NCI-H510A (cell line): ENCODE results near the gene ZFYVE1.
"Not testable (repeated sequence)": the region's sequence is repeated elsewhere in the genome, so short reads cannot be mapped to it uniquely, and the experiment has no call there.

ENCODE experiments used
- DNase-seq: peaks from one replicate; lab custom pipeline; 2025; lab: John Stamatoyannopoulos, UW

ZFYVE1 gene

DNA sequence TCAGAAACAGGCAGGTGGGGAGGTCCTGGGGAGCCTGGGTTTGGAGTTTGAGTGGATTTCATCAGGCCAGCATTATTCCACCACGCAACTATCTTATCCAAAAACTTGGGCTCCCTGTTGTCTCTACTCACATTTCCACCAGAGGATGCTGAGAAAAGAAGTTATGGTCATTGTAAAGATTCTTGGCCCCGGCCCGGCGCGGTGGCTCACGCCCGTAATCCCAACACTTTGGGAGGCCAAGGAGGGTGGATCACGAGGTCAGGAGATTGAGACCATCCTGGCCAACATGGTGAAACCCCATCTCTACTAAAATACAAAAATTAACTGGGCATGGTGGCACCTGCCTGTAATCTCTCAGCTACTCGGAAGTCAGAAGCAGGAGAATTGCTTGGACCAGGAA lies 70.2 kb downstream of the ZFYVE1 start:
- not testable (repeated sequence) for DNase-seq

- no peak for DNase-seq
These were observed 74.7 kb downstream of the ZFYVE1 start for GRCh38 chr14:72952171-72952570.

GRCh38 chr14:72948481-72949138 lies 78.3 kb downstream of the ZFYVE1 start:
- no peak for DNase-seq

DNA sequence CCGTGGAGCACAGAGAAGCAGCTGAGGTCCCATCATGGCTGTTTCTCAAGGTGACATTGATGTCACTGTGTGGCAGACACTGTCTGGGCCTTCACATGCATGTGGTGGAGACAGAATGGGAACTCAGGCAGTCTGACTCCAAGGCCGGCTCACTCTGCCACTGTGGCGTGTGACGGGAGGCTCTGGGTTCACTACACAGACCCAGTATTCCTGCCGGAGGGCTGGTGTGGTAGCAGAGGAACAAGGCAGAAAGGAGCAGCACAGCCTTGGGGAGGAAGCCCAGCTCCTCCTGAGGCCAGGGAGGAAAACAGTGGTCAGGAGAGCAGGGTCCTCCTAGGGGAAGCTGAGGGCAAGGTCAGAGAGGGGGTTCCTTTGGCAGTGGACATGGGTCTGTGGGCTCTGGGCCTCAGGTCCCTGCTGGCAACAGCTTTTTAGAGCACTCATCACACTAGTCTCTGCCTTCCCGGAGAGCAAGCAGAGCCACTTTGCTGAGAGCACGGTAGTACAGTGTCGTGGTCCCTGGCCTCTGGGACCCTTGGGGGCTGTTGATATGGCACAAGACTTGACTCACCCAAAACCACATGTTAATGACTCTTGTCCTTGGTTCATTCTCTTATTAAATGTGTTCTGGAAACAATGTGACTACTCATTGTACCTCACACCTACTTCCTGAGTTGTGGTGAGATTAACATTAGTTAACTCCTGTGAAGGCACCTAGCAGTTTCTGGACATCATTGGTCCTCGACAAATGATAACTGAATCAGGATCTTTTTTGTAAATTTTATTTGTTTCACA lies 79.3 kb downstream of the ZFYVE1 start:
- no peak for DNase-seq

GRCh38 chr14:72946491-72946890 lies 80.4 kb downstream of the ZFYVE1 start:
- DNase-seq = no peak

GRCh38 chr14:72945356-72946027 lies 81.4 kb downstream of the ZFYVE1 start:
- no peak for DNase-seq

- no peak for DNase-seq
These were observed 83.0 kb downstream of the ZFYVE1 start for GRCh38 chr14:72943876-72944430.

DNA sequence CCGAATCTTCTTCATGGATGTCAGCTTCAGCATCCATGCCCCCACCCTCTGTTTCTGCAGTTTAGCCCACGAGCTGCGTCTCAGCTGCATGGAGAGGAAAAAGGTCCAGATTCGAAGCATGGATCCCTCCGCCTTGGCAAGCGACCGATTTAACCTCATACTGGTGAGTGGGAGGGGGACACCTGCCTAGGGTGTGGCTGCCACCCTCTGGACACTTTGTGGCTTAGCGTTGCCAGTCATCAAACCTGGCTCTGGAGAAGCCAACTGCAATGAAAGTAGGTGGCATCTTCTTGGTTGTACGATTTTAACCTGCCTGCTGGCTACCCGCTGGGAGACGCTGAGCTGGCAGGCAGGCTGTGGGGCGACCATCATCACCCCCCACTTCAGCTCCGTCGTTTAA lies 84.0 kb downstream of the ZFYVE1 start:
- no peak for DNase-seq

DNA sequence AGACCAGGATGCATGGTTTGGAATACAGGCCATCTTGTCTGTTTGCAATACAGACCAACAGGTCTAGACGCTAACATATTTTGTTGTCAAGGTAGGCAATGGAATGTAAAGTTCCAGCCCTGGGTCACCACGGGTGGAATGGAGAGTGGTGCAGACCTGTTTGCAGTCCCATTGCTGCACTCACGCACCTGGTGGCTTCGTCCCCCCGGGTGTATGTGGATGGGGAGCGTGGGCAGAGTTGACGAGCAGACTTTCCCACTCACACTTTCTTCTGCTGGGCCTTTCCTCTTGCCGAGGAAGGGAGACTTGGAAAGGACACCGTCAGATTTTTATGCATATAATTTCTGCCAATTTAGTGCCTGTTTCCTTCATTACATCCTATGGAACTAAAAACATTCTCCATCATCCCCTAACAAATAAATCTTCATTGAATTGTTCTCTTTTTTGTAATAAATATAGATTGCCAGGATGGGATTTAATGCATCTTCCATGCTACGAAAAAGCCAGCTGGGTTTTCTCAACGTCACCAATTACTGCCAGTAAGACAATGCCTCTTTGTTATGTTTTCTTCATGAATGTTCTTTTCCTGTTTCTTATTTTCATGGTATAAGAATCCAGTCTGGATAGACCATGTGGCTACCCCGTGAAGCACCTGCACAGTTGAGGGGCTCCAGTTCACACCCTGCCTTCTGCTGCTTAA lies 85.5 kb downstream of the ZFYVE1 start:
- DNase-seq = no peak

DNA sequence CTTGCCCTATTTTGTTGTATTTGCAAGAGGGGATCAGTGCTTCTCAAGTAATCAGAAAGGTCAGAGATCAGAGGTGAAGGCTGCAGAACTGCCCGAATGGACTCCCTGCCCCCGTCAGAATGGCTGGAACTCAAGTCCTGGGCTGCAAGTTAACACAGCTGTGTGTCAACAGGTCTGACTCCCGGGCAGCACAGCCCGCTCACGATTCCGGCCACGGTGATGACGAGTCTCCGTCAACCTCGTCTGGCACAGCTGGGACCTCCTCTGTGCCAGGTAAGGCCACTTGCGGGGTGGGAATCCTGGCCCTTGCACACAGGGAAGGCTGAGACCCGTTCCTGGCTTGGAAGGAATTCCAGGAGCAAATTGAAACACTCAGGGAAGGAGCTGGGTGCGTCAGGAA lies 87.3 kb downstream of the ZFYVE1 start:
- DNase-seq = no peak

GRCh38 chr14:72932893-72933292 lies 94.0 kb downstream of the ZFYVE1 start:
- DNase-seq = no peak

GRCh38 chr14:72929316-72930080 lies 97.4 kb downstream of the ZFYVE1 start:
- no peak for DNase-seq

DNA sequence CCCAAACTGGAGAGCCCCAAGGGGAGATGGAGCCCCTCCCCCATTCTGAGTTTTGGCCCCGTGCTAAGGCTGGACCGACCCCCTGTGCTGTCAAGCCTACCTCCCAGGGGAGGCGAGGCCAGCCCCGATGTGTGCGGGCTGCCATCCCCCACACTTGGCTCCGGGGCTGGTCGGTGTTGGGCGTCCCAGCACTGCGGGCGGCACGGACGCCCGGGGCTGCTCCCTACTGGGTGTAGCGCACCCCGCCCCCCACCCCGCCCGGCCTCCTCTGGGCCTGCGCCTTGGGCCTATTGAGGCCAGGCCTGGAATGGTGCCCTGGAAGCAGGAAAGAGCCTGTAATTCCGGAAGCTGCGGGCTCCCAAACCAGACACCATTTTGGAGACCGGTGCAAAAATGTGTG lies 98.0 kb downstream of the ZFYVE1 start:
- DNase-seq = no peak

- DNase-seq = peak; percentile 93
These were observed 100.4 kb downstream of the ZFYVE1 start, which contains the start of gene DCAF4 for GRCh38 chr14:72926292-72927028. Gene DCAF4 (plus strand): TSS chr14:72926464. CDS start chr14:72937979, 11,515 bp downstream.

DNA sequence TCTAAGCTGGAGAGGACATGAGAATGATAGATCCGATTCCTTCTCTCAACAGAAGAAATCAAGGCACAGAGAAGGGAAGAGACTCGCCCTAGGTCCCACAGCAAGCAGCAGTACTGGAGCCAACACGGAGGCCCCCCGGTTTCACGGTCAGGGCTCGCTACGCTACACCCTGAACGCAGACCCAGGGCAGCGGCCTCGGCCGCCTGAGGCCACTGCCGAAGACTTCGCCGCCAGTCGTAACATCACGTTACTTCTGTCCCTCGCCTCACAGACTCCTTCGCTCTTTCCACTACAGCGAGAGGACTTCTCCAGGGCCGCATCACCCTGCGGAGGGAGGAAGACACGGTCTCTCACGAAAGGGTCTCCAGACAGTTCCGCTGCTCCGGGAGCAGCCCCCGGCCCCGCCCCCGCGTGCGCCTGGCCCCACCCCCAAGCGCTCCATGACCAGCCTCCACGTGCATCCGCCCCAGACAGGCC lies 101.1 kb downstream of the ZFYVE1 start:
- no peak for DNase-seq

DNA sequence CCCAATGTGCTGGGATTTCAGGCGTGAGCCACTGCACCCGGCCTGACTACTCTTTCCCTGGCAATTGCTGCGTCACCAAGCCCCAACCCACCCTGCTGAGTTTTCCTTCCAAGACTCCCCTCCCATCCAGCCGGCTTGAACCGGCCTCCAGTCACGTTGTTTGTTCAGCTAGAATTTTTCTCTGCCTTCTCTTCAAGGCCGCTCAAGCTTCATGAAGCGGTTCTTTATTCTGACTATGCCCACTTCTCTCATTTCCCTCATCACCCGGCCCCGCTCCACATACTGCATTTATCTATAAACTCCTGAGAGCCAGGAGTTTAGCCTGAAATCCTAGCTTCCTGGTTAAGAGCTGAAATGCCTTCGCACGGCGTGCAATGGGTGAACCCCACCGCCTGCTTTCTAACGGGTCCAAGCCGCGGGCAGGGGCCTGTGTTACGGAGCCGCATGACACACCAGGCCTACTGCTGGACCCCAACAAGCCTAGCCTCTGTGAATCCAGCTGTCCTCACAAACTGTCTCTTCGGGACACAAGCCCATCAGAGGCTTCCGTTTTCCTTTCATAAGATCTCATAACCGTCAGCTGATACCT lies 101.6 kb downstream of the ZFYVE1 start:
- DNase-seq = no peak

DNA sequence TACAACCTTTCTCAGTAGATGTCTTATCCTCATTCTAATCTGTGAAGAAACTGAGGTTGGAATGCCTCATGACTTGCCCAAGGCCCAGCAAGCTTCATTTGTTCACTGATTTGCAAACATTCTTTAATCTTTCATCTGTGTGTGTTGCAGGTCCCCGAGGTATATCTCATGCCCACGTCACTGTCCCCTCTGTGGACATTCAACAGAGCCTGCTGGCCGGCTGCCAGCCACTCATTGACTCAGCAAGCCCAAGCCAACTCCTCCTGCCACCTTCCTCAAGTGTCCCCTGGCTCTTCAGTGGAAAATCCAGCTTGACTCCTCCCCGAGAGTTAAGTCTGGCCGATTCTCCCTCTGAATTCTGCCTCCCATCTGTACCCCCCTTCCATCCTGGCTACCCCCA lies 102.6 kb downstream of the ZFYVE1 start:
- peak; percentile 62 for DNase-seq

DNA sequence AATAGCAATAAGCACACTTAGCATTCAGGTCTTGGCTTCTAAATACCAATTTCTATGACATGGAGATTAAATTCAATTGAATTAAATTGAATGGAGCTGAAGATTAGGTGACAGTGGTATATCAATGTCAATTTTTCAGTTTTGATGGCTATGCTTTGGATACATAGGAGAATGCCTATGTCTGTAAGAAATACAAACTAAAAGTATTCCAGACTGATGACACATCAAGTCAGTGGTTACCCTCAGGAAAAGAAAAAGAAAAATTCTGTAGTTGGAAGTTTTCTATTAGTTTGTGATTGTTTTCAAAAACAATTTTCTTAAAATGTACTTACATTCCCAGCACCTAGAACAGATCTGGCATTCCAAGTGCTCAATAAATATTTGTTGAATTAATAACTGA lies 105.5 kb downstream of the ZFYVE1 start:
- no peak for DNase-seq

DNA sequence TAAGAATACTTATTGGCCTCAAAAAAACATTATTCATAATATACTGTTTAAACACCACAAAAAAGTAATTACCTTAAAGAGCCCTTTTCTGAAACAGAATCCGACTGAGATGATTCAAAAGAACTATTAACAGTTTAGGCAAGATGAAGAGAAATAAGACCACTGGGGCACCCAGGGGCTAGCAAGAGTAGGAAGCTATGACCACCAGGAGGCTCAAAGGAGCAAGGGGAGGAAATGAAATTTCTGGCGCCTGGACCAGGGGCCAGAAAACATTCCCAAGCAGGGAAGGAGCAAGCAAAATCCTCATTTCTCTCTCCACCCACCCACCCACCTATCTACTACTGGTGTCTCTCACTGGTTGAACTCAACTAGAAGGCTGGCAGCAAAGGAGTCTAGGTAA lies 106.9 kb downstream of the ZFYVE1 start:
- DNase-seq = no peak
